ENCODE measurements around the gene CATSPERD. TPM values are rescaled to one million over a fixed set of nuclear protein-coding genes. Genes with fewer than 3 reads are reported as not detected.

CATSPERD gene
- total RNA-seq, 2 experiments from 2014 or later = not detected

- no peaks in the 10 kb centered on the region for H3K4me1 ChIP-seq (ENCODE audit: insufficient read depth, low read length)
- POLR2A ChIA-PET = no interaction called here
- no peaks in the 10 kb centered on the region for H3K27me3 ChIP-seq (ENCODE audit: control insufficient read depth in 1 of 2, insufficient read depth in 2 of 2, low read length in 2 of 2)
- H3K27ac ChIP-seq (ENCODE audit: low read depth in 1 of 2, low read length in 2 of 2) = no peak overlapping the region
- Mint-ChIP-seq H3K27me3 (peaks cover 9% of the 10 kb centered on the region), H3K9me3 (no peaks in the 10 kb centered on the region), H3K4me3 (no peak overlapping the region), H3K4me1 (ENCODE audit: low read depth) (no peaks in the 10 kb centered on the region), H3K27ac (no peak overlapping the region), H3K36me3 (ENCODE audit: low read depth) (no peaks in the 10 kb centered on the region)
- intact Hi-C loops (cut with DNase I, micrococcal nuclease) = loop anchor here in 1 of 2 experiments (5.0 to 10.0 kb wide), 2 partner anchors 254 to 393 kb away; no protein-coding TSS in a partner anchor
- no peak for ATAC-seq (ENCODE audit: poor library complexity)
- TF ChIP-seq CTCF (IDR thresholded peaks at IDR 0.05) = no peak
- H3K36me3 ChIP-seq (ENCODE audit: insufficient read depth, low read length) = no peaks in the 10 kb centered on the region
- H3K4me3 ChIP-seq (ENCODE audit: low read length) = no peak overlapping the region
- no peak for DNase-seq
- H3K9me3 ChIP-seq (ENCODE audit: control insufficient read depth in 1 of 2, insufficient read depth in 1 of 2, low read length in 2 of 2) = no peaks in the 10 kb centered on the region
- CTCF ChIA-PET = no interaction called here
These were observed 31.3 kb downstream of the CATSPERD start for GRCh38 chr19:5751709-5752108.

- H3K4me1 Mint-ChIP-seq (ENCODE audit: low read depth) = no peaks in the 10 kb centered on the region
- CTCF ChIA-PET = no interaction called here
- H3K4me1 ChIP-seq (ENCODE audit: insufficient read depth, low read length) = no peaks in the 10 kb centered on the region
These were observed 33.3 kb downstream of the CATSPERD start for GRCh38 chr19:5753743-5754142.

GRCh38 chr19:5762608-5763217 lies 42.3 kb downstream of the CATSPERD start:
- H3K4me3 ChIP-seq (ENCODE audit: low read length) = no peak overlapping the region
- no peak for ATAC-seq (ENCODE audit: poor library complexity)
- POLR2A ChIA-PET = no interaction called here
- intact Hi-C loops (cut with DNase I, micrococcal nuclease) = no loop called here
- H3K4me1 ChIP-seq (ENCODE audit: insufficient read depth, low read length) = no peaks in the 10 kb centered on the region
- no peaks in the 10 kb centered on the region for H3K9me3 ChIP-seq (ENCODE audit: control insufficient read depth in 1 of 2, insufficient read depth in 1 of 2, low read length in 2 of 2)
- Mint-ChIP-seq H3K9me3 (no peaks in the 10 kb centered on the region), H3K27me3 (no peaks in the 10 kb centered on the region), H3K27ac (no peak overlapping the region), H3K4me3 (no peak overlapping the region), H3K4me1 (ENCODE audit: low read depth) (no peaks in the 10 kb centered on the region), H3K36me3 (ENCODE audit: low read depth) (no peaks in the 10 kb centered on the region)
- TF ChIP-seq CTCF (IDR thresholded peaks at IDR 0.05) = no peak
- no peak for DNase-seq
- no peaks in the 10 kb centered on the region for H3K36me3 ChIP-seq (ENCODE audit: insufficient read depth, low read length)
- H3K27me3 ChIP-seq (ENCODE audit: control insufficient read depth in 1 of 2, insufficient read depth in 2 of 2, low read length in 2 of 2) = peaks cover 0 to 2% of the 10 kb centered on the region in 2 experiments
- CTCF ChIA-PET = interaction anchor here (0.6 kb wide), 1 partner anchor 1872 kb away, joined by 3 read pairs; no protein-coding TSS in a partner anchor
- H3K27ac ChIP-seq (ENCODE audit: low read depth in 1 of 2, low read length in 2 of 2) = no peak overlapping the region

More at GRCh38 chr19:5753743-5754142, 33.3 kb downstream of the CATSPERD start:
- no peak overlapping the region for H3K4me3 ChIP-seq (ENCODE audit: low read length)
- H3K9me3 Mint-ChIP-seq = no peaks in the 10 kb centered on the region
- no peaks in the 10 kb centered on the region for H3K9me3 ChIP-seq (ENCODE audit: control insufficient read depth in 1 of 2, insufficient read depth in 1 of 2, low read length in 2 of 2)
- H3K27ac ChIP-seq (ENCODE audit: low read depth in 1 of 2, low read length in 2 of 2) = no peak overlapping the region
- H3K4me3 Mint-ChIP-seq = no peak overlapping the region
- intact Hi-C loops (cut with DNase I, micrococcal nuclease) = loop anchor here in 1 of 2 experiments (5.0 to 10.0 kb wide), 2 partner anchors 256 to 391 kb away; no protein-coding TSS in a partner anchor
- no peak for ATAC-seq (ENCODE audit: poor library complexity)
- POLR2A ChIA-PET = no interaction called here
- H3K27me3 ChIP-seq (ENCODE audit: control insufficient read depth in 1 of 2, insufficient read depth in 2 of 2, low read length in 2 of 2) = peaks cover 0 to 5% of the 10 kb centered on the region in 2 experiments
- H3K36me3 ChIP-seq (ENCODE audit: insufficient read depth, low read length) = no peaks in the 10 kb centered on the region
- no peak overlapping the region for H3K27ac Mint-ChIP-seq
- peaks cover 5% of the 10 kb centered on the region for H3K27me3 Mint-ChIP-seq
- DNase-seq = no peak
- no peaks in the 10 kb centered on the region for H3K36me3 Mint-ChIP-seq (ENCODE audit: low read depth)
- no peak for TF ChIP-seq CTCF (IDR thresholded peaks at IDR 0.05)

Measured in CD4-positive, alpha-beta T cell (primary cell).